ENCODE results near the gene TMCC2. TPM values are rescaled to one million over a fixed set of nuclear protein-coding genes. Genes with fewer than 3 reads are reported as not detected.

Gene TMCC2
- total and polyA plus RNA-seq, 2 of the 4 experiments (the other 2 are of a cell fraction): 2.0 to 4.2 TPM

GRCh38 chr1:205236526-205236925 is 8.8 kb downstream of the TMCC2 start:
- Histone ChIP-seq H3K4ac (ENCODE audit: low read depth, low read length) (no peak overlapping the region), H3K27me3 (ENCODE audit: control insufficient read depth, insufficient read depth, low read length) (no peaks in the 10 kb centered on the region), H3K4me3 (ENCODE audit: insufficient read depth, low read depth, low read length) (no peak overlapping the region), H4K8ac (ENCODE audit: low read depth in 2 of 2, low read length in 2 of 2) (no peak overlapping the region), H3K4me2 (ENCODE audit: low read depth, low read length) (no peak overlapping the region), H3K27ac (ENCODE audit: insufficient read depth, low read length) (no peak overlapping the region), H2AFZ (replicated peaks; ENCODE audit: low read length, poor library complexity) (no peak overlapping the region), H3K9me3 (ENCODE audit: control insufficient read depth, insufficient read depth, low read length) (no peaks in the 10 kb centered on the region), H3K36me3 (ENCODE audit: control insufficient read depth, insufficient read depth, low read length) (no peaks in the 10 kb centered on the region), H3K4me1 (ENCODE audit: control insufficient read depth, insufficient read depth, low read length) (peaks cover 8% of the 10 kb centered on the region), H4K20me1 (ENCODE audit: insufficient read depth, low read length) (no peaks in the 10 kb centered on the region), H2BK20ac (ENCODE audit: low read depth, low read length) (no peak overlapping the region), H2BK120ac (ENCODE audit: low read depth, low read length) (no peak overlapping the region), H2AK5ac (ENCODE audit: low read depth, low read length) (no peak overlapping the region), H4K91ac (ENCODE audit: insufficient read depth, low read depth, low read length) (no peak overlapping the region), H3K9me1 (ENCODE audit: insufficient read depth, low read length) (peaks cover 4% of the 10 kb centered on the region; the same call in 1 of the 2 replicates), H2AK9ac (replicated peaks; ENCODE audit: low read depth, low read length, poor library complexity) (no peak overlapping the region), H4K5ac (ENCODE audit: low read depth, low read length) (no peak overlapping the region), H2BK5ac (ENCODE audit: low read depth, low read length, poor library complexity, severe bottlenecking) (no peak overlapping the region), H3K18ac (ENCODE audit: low read depth, low read length) (no peak overlapping the region), H3K14ac (replicated peaks; ENCODE audit: low read depth, low read length) (no peak overlapping the region), H3K56ac (ENCODE audit: extremely low read depth, insufficient read depth, low read length) (no peak overlapping the region), H3K79me1 (ENCODE audit: low read depth in 1 of 2, low read length in 2 of 2) (no peaks in the 10 kb centered on the region; a peak in 1 of 4 replicates), H3K23ac (ENCODE audit: low read depth, low read length) (no peak overlapping the region), H3K9ac (ENCODE audit: low read depth, low read length) (no peak overlapping the region), H2BK15ac (ENCODE audit: low read depth, low read length) (no peak overlapping the region)
- in situ Hi-C loops (cut with MboI; ENCODE audit: low sequenced_read_pairs) (no loop called here), dilution Hi-C loops (cut with HindIII; ENCODE audit: low sequenced_read_pairs, unreplicated experiment) (no loop called here), intact Hi-C loops (cut with micrococcal nuclease) (no loop called here)
- ATAC-seq (ENCODE audit: low read depth): no peak
- no TSS peak for BruUV-seq (replicated peaks)
- no peak for TF ChIP-seq CHD1 (IDR thresholded peaks at IDR 0.05; ENCODE audit: low read depth, low read length)
- no peak for TF ChIP-seq ELK1 (IDR thresholded peaks at IDR 0.05; ENCODE audit: borderline replicate concordance, low read depth, low read length)
- no peak for TF ChIP-seq MXI1 (IDR thresholded peaks at IDR 0.05; ENCODE audit: borderline replicate concordance, low read depth, low read length)
- no peak for TF ChIP-seq POLR2A (IDR thresholded peaks at IDR 0.05; ENCODE audit: low read depth, low read length)
- TF ChIP-seq CEBPB (IDR thresholded peaks at IDR 0.05; ENCODE audit: low read depth, low read length): no peak
- no peak for TF ChIP-seq RFX5 (IDR thresholded peaks at IDR 0.05; ENCODE audit: low read depth, low read length)
- no peak for TF ChIP-seq RCOR1 (IDR thresholded peaks at IDR 0.05; ENCODE audit: insufficient replicate concordance, low read length)
- TF ChIP-seq, protein P1, sequence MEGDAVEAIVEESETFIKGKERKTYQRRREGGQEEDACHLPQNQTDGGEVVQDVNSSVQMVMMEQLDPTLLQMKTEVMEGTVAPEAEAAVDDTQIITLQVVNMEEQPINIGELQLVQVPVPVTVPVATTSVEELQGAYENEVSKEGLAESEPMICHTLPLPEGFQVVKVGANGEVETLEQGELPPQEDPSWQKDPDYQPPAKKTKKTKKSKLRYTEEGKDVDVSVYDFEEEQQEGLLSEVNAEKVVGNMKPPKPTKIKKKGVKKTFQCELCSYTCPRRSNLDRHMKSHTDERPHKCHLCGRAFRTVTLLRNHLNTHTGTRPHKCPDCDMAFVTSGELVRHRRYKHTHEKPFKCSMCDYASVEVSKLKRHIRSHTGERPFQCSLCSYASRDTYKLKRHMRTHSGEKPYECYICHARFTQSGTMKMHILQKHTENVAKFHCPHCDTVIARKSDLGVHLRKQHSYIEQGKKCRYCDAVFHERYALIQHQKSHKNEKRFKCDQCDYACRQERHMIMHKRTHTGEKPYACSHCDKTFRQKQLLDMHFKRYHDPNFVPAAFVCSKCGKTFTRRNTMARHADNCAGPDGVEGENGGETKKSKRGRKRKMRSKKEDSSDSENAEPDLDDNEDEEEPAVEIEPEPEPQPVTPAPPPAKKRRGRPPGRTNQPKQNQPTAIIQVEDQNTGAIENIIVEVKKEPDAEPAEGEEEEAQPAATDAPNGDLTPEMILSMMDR (conservative IDR thresholded peaks at IDR 0.05; ENCODE audit: low read depth, low read length): no peak
- no peak for TF ChIP-seq FOS (IDR thresholded peaks at IDR 0.05; ENCODE audit: low read depth, low read length)
- TF ChIP-seq NFE2L2 (IDR thresholded peaks at IDR 0.05; ENCODE audit: low read depth, low read length): no peak
- TF ChIP-seq, protein P2, sequence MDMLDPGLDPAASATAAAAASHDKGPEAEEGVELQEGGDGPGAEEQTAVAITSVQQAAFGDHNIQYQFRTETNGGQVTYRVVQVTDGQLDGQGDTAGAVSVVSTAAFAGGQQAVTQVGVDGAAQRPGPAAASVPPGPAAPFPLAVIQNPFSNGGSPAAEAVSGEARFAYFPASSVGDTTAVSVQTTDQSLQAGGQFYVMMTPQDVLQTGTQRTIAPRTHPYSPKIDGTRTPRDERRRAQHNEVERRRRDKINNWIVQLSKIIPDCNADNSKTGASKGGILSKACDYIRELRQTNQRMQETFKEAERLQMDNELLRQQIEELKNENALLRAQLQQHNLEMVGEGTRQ (IDR thresholded peaks at IDR 0.05; ENCODE audit: low read depth, low read length): no peak
- ChIA-PET CTCF (interaction anchor here (1.1 kb wide), 1 partner anchor 20 kb away, joined by 4 read pairs; no protein-coding TSS in a partner anchor), POLR2A (ENCODE audit: unreplicated experiment) (no interaction called here)
- DNase-seq: no peak
- WGBS, 2 experiments (ENCODE audit: extremely low coverage in 2 of 2, insufficient read length in 1 of 2): 80% methylated on average over 7 of the region's 8 CpGs; no CpG with 5 or more reads in 1 of the 2 experiments
